Spleen (tissue), 11 donors: ENCODE measurements around the gene WIPI1. TPM values are rescaled to one million over a fixed set of nuclear protein-coding genes. Genes with fewer than 3 reads are reported as not detected.

ENCODE experiments used
- DNase-seq: peaks from one replicate; pipeline ENCODE4 v3.0.0-alpha.2; 2020
- H3K27ac ChIP-seq, 8 donors: fragments of 200-600 bp; sonication (generic) in 7 of 8; 1 replicate in 4 of 8; 2 replicates in 4 of 8; pipeline versions ENCODE4 v1.5.0 to v1.8.0; 2016 to 2021; ENCODE audit warnings: inconsistent platforms in 4 of 8, mild to moderate bottlenecking in 4 of 8, moderate library complexity in 1 of 8
- H3K27me3 ChIP-seq, 7 donors: fragments of 200-600 bp; sonication (generic) in 6 of 7; replicated peaks in 1 of 7; 1 replicate in 4 of 7; 2 replicates in 3 of 7; pipeline versions ENCODE4 v1.5.0 to v1.8.0; 2016 to 2021; ENCODE audit warnings: inconsistent platforms in 3 of 7, mild to moderate bottlenecking in 1 of 7
- H3K36me3 ChIP-seq, 6 donors: fragments of 200-600 bp; sonication (generic) in 5 of 6; 1 replicate in 4 of 6; 2 replicates in 2 of 6; pipeline versions ENCODE4 v1.5.0 to v1.8.0; 2016 to 2021; ENCODE audit warnings: inconsistent platforms in 2 of 6
- H3K4me1 ChIP-seq, 6 donors: fragments of 200-600 bp; sonication (generic) in 5 of 6; 1 replicate in 3 of 6; 2 replicates in 3 of 6; pipeline versions ENCODE4 v1.5.0 to v1.8.0; 2016 to 2021; ENCODE audit warnings: inconsistent platforms in 3 of 6
- H3K4me3 ChIP-seq, 8 donors: fragments of 200-600 bp; sonication (generic) in 7 of 8; 1 replicate in 4 of 8; 2 replicates in 4 of 8; pipeline versions ENCODE4 v1.5.0 to v1.8.0; 2016 to 2021; ENCODE audit warnings: inconsistent platforms in 4 of 8, mild to moderate bottlenecking in 4 of 8, moderate library complexity in 2 of 8
- H3K9me3 ChIP-seq, 8 donors: fragments of 200-600 bp; sonication (generic) in 7 of 8; 1 replicate in 4 of 8; 2 replicates in 4 of 8; pipeline versions ENCODE4 v1.5.0 to v1.8.0; 2016 to 2021; ENCODE audit warnings: inconsistent platforms in 4 of 8
- POLR2A ChIP-seq, 3 donors: fragments of 450-650 bp; IDR thresholded peaks; one replicate each; pipeline ENCODE4 v1.5.1; 2017; ENCODE audit warnings: antibody characterized with exemption in 3 of 3, mild to moderate bottlenecking in 1 of 3
- POLR2AphosphoS5 ChIP-seq, 3 donors: sonication (generic); formaldehyde crosslinking; IDR thresholded peaks; one replicate each; pipeline ENCODE4 v1.5.1; 2017; ENCODE audit warnings: antibody characterized with exemption in 3 of 3
- WGBS, 5 donors: extraction: QIAGEN DNeasy Blood & Tissue Kit in 3 of 5; methylation state at CpG; one replicate each; pipeline versions ENCODE4 v1.1.5 to v1.1.7; 2013 to 2018; 5-methylcytosine and 5-hydroxymethylcytosine counted together
- intact Hi-C: fragments of 100-400 bp; cut with DNase I; formaldehyde crosslinking; loops from one replicate; pipeline ENCODE4 v1.15.0; 2023; ENCODE audit warnings: low total_unique reads
- polyA plus RNA-seq, 3 donors: library from polyadenylated mRNA; stranded (reverse); fragments of 200-250 nt; gene quantifications; one replicate each; pipeline ENCODE4 v1.2.1, GENCODE V29; 2013
- total RNA-seq, 7 donors: library from RNA; depleted of rRNA in 3 of 7; stranded (reverse); fragments of >200 nt in 3 of 7; fragmentation: NEBNext Ultra II Directional in 4 of 7; extraction: Animal tissue kit (Norgen Biotek cat#: 25700) in 4 of 7; gene quantifications; one replicate each; pipeline versions ENCODE4 v1.1.0 to v1.2.1, GENCODE V29; 2016 to 2021
- TF ChIP-seq, protein P1 (sequence below), 11 experiments: fragments of 200-600 bp in 7 of 11; fragments of 450-650 bp in 4 of 11; sonication (generic) in 4 of 11; IDR thresholded peaks in 8 of 11; conservative IDR thresholded peaks in 3 of 11; 1 replicate in 7 of 11; 2 replicates in 4 of 11; pipeline versions ENCODE4 v1.4.0 to v1.8.0; 2016 to 2021; ENCODE audit warnings: antibody characterized with exemption in 11 of 11, inconsistent platforms in 4 of 11, mild to moderate bottlenecking in 1 of 11
- donor health status: healthy with polysubstance abuse.
- donor health status: DM: no; HTN: no; CAD: no; lungs with moderate emphysema.
- donor health status: DM: no; HTN: no; CAD: no.
- donor health status: Bipolar disorder and iron deficiency.
- donor health status: healthy.
- donor health status: DM: no; HTN: no; CAD: no.
- donor health status: DM: yes; HTN: yes; CAD: no.

The WIPI1 gene
- total and polyA plus RNA-seq, 10 donors = 7.2 to 38.3 (median 25.6) TPM

DNA sequence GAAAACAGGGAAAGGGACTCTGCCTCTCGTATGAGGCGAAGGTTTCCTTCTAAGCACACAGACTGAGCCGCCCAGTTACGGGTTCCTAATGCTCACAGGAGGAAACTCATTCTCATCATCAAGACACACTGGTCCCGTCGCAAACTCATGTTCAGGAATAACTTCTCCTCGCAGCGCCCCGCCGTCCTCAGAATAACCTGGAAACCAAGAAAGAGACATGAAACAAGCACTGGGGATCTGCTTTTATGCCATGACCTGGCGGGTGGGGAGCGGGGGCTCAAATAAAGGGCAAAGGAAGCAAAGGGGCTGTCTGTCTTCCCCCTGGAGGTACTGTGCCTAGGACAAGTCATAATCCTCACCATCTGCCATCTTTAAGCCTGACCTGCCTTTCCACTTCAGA lies 31.3 kb downstream of the WIPI1 start:
- intact Hi-C loops = no loop called here
- Histone ChIP-seq H3K4me1 (no peaks in the 10 kb centered on the region), H3K9me3 (no peaks in the 10 kb centered on the region), H3K27ac (no peak overlapping the region), H3K27me3 (no peaks in the 10 kb centered on the region), H3K4me3 (no peak overlapping the region), H3K36me3 (peaks cover 0 to 100% (median 58%) of the 10 kb centered on the region in 6 donors)
- no peak for DNase-seq
- WGBS, 5 donors = 90 to 99% (median 94%) methylated on average over 10 to 12 of the region's 12 CpGs
- TF ChIP-seq POLR2AphosphoS5 (IDR thresholded peaks at IDR 0.05) (no peak), POLR2A (IDR thresholded peaks at IDR 0.05) (no peak)
- TF ChIP-seq, protein P1, sequence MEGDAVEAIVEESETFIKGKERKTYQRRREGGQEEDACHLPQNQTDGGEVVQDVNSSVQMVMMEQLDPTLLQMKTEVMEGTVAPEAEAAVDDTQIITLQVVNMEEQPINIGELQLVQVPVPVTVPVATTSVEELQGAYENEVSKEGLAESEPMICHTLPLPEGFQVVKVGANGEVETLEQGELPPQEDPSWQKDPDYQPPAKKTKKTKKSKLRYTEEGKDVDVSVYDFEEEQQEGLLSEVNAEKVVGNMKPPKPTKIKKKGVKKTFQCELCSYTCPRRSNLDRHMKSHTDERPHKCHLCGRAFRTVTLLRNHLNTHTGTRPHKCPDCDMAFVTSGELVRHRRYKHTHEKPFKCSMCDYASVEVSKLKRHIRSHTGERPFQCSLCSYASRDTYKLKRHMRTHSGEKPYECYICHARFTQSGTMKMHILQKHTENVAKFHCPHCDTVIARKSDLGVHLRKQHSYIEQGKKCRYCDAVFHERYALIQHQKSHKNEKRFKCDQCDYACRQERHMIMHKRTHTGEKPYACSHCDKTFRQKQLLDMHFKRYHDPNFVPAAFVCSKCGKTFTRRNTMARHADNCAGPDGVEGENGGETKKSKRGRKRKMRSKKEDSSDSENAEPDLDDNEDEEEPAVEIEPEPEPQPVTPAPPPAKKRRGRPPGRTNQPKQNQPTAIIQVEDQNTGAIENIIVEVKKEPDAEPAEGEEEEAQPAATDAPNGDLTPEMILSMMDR (IDR thresholded peaks at IDR 0.05 in 8 of 11, conservative IDR thresholded peaks at IDR 0.05 in 3 of 11) = no peak

DNA sequence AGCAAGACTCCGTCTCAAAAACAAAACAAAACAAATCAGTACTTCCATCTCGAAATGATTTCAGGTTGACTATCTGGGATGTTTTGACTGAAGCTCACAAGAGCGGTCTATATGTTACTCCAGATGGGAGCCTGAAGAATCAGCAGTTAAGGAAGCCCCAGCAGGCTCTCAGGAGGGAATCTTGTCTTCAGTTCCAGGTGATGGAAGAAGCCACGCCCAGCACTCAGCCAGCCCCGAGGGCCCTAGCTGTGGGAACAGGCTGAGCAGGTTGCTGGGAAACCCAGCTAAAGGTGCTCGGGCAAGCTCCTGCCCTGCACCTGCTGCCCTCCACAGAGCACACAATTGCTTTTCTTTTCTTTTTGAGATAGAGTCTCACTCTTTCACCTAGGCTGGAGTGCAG lies 32.4 kb downstream of the WIPI1 start:
- Histone ChIP-seq H3K27me3 (no peaks in the 10 kb centered on the region), H3K27ac (no peak overlapping the region), H3K9me3 (no peaks in the 10 kb centered on the region), H3K4me3 (no peak overlapping the region), H3K4me1 (no peaks in the 10 kb centered on the region), H3K36me3 (peaks cover 0 to 100% (median 56%) of the 10 kb centered on the region in 6 donors)
- no peak for DNase-seq
- intact Hi-C loops = no loop called here
- WGBS, 5 donors = 87 to 94% (median 91%) methylated on average over 5 to 6 of the region's 6 CpGs
- TF ChIP-seq POLR2A (IDR thresholded peaks at IDR 0.05) = no peak
- TF ChIP-seq, protein P1 (IDR thresholded peaks at IDR 0.05 in 8 of 11, conservative IDR thresholded peaks at IDR 0.05 in 3 of 11) = no peak
- TF ChIP-seq POLR2AphosphoS5 (IDR thresholded peaks at IDR 0.05) = no peak

DNA sequence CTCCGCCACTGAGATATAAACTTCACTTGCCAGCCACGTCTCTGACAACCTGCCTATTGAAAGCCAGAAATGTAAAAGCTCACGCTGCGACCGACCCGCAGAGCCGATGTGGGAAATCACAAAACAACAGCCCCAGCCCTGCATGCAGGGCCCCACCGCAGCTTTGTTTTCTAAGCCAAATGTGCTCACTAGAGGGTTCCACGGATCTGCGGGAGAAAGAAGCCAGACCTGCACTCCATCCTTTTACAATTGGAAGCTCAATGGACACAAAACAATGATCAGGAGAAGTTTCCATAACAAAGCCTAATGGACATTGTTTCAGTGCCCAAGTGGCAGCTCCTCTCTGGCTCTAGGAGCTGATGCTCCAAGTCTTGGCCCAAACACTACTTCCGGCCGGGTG lies 33.1 kb downstream of the WIPI1 start:
- H3K9me3 ChIP-seq = no peaks in the 10 kb centered on the region
- H3K27me3 ChIP-seq = no peaks in the 10 kb centered on the region
- no peak for DNase-seq
- H3K27ac ChIP-seq = no peak overlapping the region
- H3K4me1 ChIP-seq = no peaks in the 10 kb centered on the region
- H3K36me3 ChIP-seq = peaks cover 0 to 100% (median 55%) of the 10 kb centered on the region in 6 donors
- TF ChIP-seq POLR2AphosphoS5 (IDR thresholded peaks at IDR 0.05) (no peak), POLR2A (IDR thresholded peaks at IDR 0.05) (no peak)
- TF ChIP-seq, protein P1 (IDR thresholded peaks at IDR 0.05 in 8 of 11, conservative IDR thresholded peaks at IDR 0.05 in 3 of 11) = no peak
- WGBS, 5 donors = 92 to 94% (median 92%) methylated on average over 12 of the region's 12 CpGs
- intact Hi-C loops = no loop called here
- no peak overlapping the region for H3K4me3 ChIP-seq

DNA sequence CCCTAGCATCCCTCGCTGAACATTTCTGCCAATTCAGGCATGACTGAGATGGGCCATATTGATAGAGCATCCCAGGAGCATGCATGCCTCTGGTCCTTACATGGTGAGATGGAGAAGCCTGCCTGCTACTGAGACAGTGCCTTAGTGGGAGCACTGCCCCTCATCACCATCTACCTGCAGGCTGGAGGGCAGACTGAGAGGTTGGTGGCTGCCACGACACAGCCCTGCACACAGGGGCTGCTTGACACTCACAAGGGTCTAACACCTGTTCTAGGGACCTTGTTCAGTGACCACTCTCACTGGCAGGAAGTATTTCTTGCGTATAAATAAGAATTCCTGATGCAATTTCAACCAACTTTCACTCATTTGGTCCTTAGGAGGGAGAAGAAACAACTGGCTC lies 34.0 kb downstream of the WIPI1 start:
- peaks cover 0 to 98% (median 46%) of the 10 kb centered on the region in 6 donors for H3K36me3 ChIP-seq
- no peaks in the 10 kb centered on the region for H3K27me3 ChIP-seq
- TF ChIP-seq, protein P1 (IDR thresholded peaks at IDR 0.05 in 8 of 11, conservative IDR thresholded peaks at IDR 0.05 in 3 of 11) = no peak
- TF ChIP-seq POLR2A (IDR thresholded peaks at IDR 0.05) (no peak), POLR2AphosphoS5 (IDR thresholded peaks at IDR 0.05) (no peak)
- no peaks in the 10 kb centered on the region for H3K9me3 ChIP-seq
- no peak for DNase-seq
- intact Hi-C loops = no loop called here
- no peak overlapping the region for H3K4me3 ChIP-seq
- 79 to 91% (median 87%) methylated on average over 3 of the region's 3 CpGs for WGBS, 5 donors
- H3K27ac ChIP-seq = no peak overlapping the region
- H3K4me1 ChIP-seq = no peaks in the 10 kb centered on the region
